HepG2 (cell line): ENCODE measurements around the gene MRI1. TPM values are rescaled to one million over a fixed set of nuclear protein-coding genes. Genes with fewer than 3 reads are reported as not detected.

ENCODE experiments used
- ATAC-seq: fragments of 200-7000 bp; cut with Tn5 transposase; 3 replicates; pipeline ENCODE4 v1.9.1; 2020; ENCODE audit warnings: mild to moderate bottlenecking, moderate library complexity
- BruUV-seq: library from RNA; stranded (reverse); fragments of 400-500 nt; replicated peaks from 2 replicates; lab custom pipeline; 2021; lab: Mats Ljungman, UMichigan
- CTCF ChIA-PET: fragments of 300-600 bp; formaldehyde crosslinking; extraction: SDS; loops from one replicate; lab custom pipeline; 2021; ENCODE audit warnings: low total read pairs, inconsistent platforms, low intra/inter-chr PET ratio; lab: Yijun Ruan, JAX
- POLR2A ChIA-PET: fragments of 350-600 bp; sonication (Branson Sonifier 250); formaldehyde crosslinking; loops from one replicate; lab custom pipeline; 2020; ENCODE audit warnings: antibody characterized with exemption, inconsistent platforms; lab: Yijun Ruan, JAX
- DNase-seq: peaks from one replicate; pipeline ENCODE4 v3.0.0-alpha.2; 2015; ENCODE audit warnings: low spot score
- FAIRE-seq: peaks from 3 replicates; lab custom pipeline; 2011; peaks lifted over from hg19 to GRCh38; lab: Jason Lieb, UNC
- H2AFZ ChIP-seq: one replicate; pipeline ENCODE4 v1.6.1; 2011; ENCODE audit warnings: low read length, inconsistent platforms
- H3K27ac ChIP-seq: fragments of 300-600 bp; 3 replicates; pipeline ENCODE4 v1.8.0; 2011; ENCODE audit warnings: mixed run types, mild to moderate bottlenecking, mixed read lengths, low read length, inconsistent platforms; ENCODE audit not compliant: insufficient read depth; ENCODE audit errors: extremely low read length
- H3K27me3 ChIP-seq, 2 experiments: fragments of 200-600 bp in 1 of 2; 2 replicates in 1 of 2; 3 replicates in 1 of 2; pipeline versions ENCODE4 v1.6.0 to v1.8.0; 2011; ENCODE audit warnings: low read length in 2 of 2, mild to moderate bottlenecking in 2 of 2, moderate library complexity in 2 of 2, inconsistent platforms in 1 of 2; ENCODE audit not compliant: insufficient read depth in 2 of 2, control insufficient read depth in 1 of 2
- H3K36me3 ChIP-seq, 2 experiments: fragments of 200-600 bp in 1 of 2; replicated peaks in 1 of 2; 2 replicates in 1 of 2; 3 replicates in 1 of 2; pipeline versions ENCODE4 v1.5.1 to v1.8.0; 2011; ENCODE audit warnings: low read length in 2 of 2, inconsistent platforms in 1 of 2; ENCODE audit not compliant: insufficient read depth in 2 of 2, control insufficient read depth in 1 of 2
- H3K4me1 ChIP-seq: 2 replicates; pipeline ENCODE4 v1.5.1; 2012; ENCODE audit warnings: low read length, inconsistent platforms; ENCODE audit not compliant: insufficient read depth
- H3K4me2 ChIP-seq: 2 replicates; pipeline ENCODE4 v1.6.0; 2011; ENCODE audit warnings: low read depth, low read length, inconsistent platforms
- H3K4me3 ChIP-seq, 3 experiments: fragments of 200-600 bp in 1 of 3; sonication (generic), shearing (Covaris generic) in 1 of 3; replicated peaks in 1 of 3; 2 replicates each; pipeline ENCODE4 v1.5.1; 2011 to 2016; ENCODE audit warnings: low read length in 3 of 3, inconsistent platforms in 2 of 3, low read depth in 2 of 3, mild to moderate bottlenecking in 2 of 3, control low read depth in 1 of 3, mixed read lengths in 1 of 3; ENCODE audit not compliant: insufficient read depth in 1 of 3
- H3K79me2 ChIP-seq: one replicate; pipeline ENCODE4 v1.6.1; 2011; ENCODE audit warnings: low read length, inconsistent platforms; ENCODE audit not compliant: insufficient read depth
- H3K9ac ChIP-seq: 2 replicates; pipeline ENCODE4 v1.6.0; 2011; ENCODE audit warnings: mild to moderate bottlenecking, low read depth, low read length, inconsistent platforms; ENCODE audit not compliant: insufficient read depth
- H3K9me3 ChIP-seq: 2 replicates; pipeline ENCODE4 v1.5.1; 2012; ENCODE audit warnings: mild to moderate bottlenecking, low read length
- H4K20me1 ChIP-seq: 2 replicates; pipeline ENCODE4 v1.6.0; 2011; ENCODE audit warnings: inconsistent platforms, mild to moderate bottlenecking, low read length, moderate library complexity; ENCODE audit not compliant: insufficient read depth
- DMAP1 ChIP-seq: IDR thresholded peaks from 2 replicates; pipeline ENCODE4 v1.6.1; 2016
- HMGXB3 ChIP-seq: sonication (generic); formaldehyde crosslinking; IDR thresholded peaks from 2 replicates; pipeline ENCODE4 v1.4.0; 2020; ENCODE audit warnings: missing genetic modification reagents, borderline replicate concordance
- HOXA9 ChIP-seq: sonication (generic); formaldehyde crosslinking; IDR thresholded peaks from 2 replicates; pipeline ENCODE4 v1.8.1; 2022; ENCODE audit warnings: missing genetic modification reagents, mild to moderate bottlenecking, moderate library complexity, borderline replicate concordance
- PRMT3 ChIP-seq: sonication (generic); formaldehyde crosslinking; IDR thresholded peaks from 2 replicates; pipeline ENCODE4 v1.8.1; 2022; ENCODE audit warnings: low read depth, mild to moderate bottlenecking, moderate library complexity, missing genetic modification reagents, borderline replicate concordance
- SIX1 ChIP-seq: sonication (generic); formaldehyde crosslinking; IDR thresholded peaks from 2 replicates; pipeline ENCODE4 v1.4.0; 2020; ENCODE audit warnings: missing genetic modification reagents, borderline replicate concordance
- ZNF557 ChIP-seq: sonication (generic); formaldehyde crosslinking; IDR thresholded peaks from 2 replicates; pipeline ENCODE4 v1.4.0; 2020; ENCODE audit warnings: missing genetic modification reagents
- ZNF577 ChIP-seq: sonication (generic); formaldehyde crosslinking; IDR thresholded peaks from 2 replicates; pipeline ENCODE4 v1.4.0; 2020; ENCODE audit warnings: mild to moderate bottlenecking, low read depth, missing genetic modification reagents, borderline replicate concordance
- ZNF704 ChIP-seq: sonication (generic); formaldehyde crosslinking; IDR thresholded peaks from 2 replicates; pipeline ENCODE4 v1.8.1; 2023; ENCODE audit warnings: mild to moderate bottlenecking, inconsistent platforms, moderate library complexity, missing genetic modification reagents, borderline replicate concordance
- ZNF792 ChIP-seq: IDR thresholded peaks from 2 replicates; pipeline ENCODE4 v1.6.1; 2016
- WGBS: methylation state at CpG from one replicate; pipeline ENCODE4 v1.1.6; 2017; ENCODE audit warnings: low lambda C conversion rate; 5-methylcytosine and 5-hydroxymethylcytosine counted together
- in situ Hi-C: cut with HindIII; loops from 2 replicates; pipeline ENCODE4 v1.10.0; 2017; ENCODE audit warnings: low pct_unique_long_range_greater_than_20kb; ENCODE audit not compliant: extremely low pct_ligation_motif_present
- intact Hi-C: fragments of 100-400 bp; cut with micrococcal nuclease; formaldehyde crosslinking; loops from one replicate; pipeline ENCODE4 v1.10.0; 2022; ENCODE audit not compliant: unreplicated experiment
- polyA plus RNA-seq, 8 experiments: library from polyadenylated mRNA; depleted of rRNA in 3 of 8; stranded (reverse) in 7 of 8; unstranded in 1 of 8; fragments of >200 nt; fragmentation: Illumina TruSeq in 4 of 8; extraction: Trizol in 4 of 8; gene quantifications; 2 replicates each; pipeline versions ENCODE4 v1.2.1 to v1.2.3, GENCODE V29; 2011 to 2016; ENCODE audit warnings: low read depth in 4 of 8, missing spikeins in 1 of 8, mixed read lengths in 1 of 8; ENCODE audit not compliant: insufficient read depth in 1 of 8
- total RNA-seq, 5 experiments: library from RNA; depleted of rRNA; stranded (reverse); fragments of >200 nt; fragmentation: Illumina TruSeq; extraction: Trizol; gene quantifications; 2 replicates each; pipeline ENCODE4 v1.2.3, GENCODE V29; 2016; ENCODE audit warnings: low read depth in 1 of 5

The MRI1 gene
- total and polyA plus RNA-seq, 2 of the 13 experiments (the other 11 are each of a cell fraction or from before 2014, with no cell fraction given), result 20.1 to 20.6 TPM

GRCh38 chr19:13821292-13821691, 57.0 kb downstream of the MRI1 start:
- Histone ChIP-seq H3K27ac (no peak overlapping the region), H4K20me1 (no peaks in the 10 kb centered on the region), H3K9ac (no peak overlapping the region), H3K79me2 (no peaks in the 10 kb centered on the region), H3K4me1 (no peaks in the 10 kb centered on the region), H3K36me3 (no peaks in the 10 kb centered on the region), H3K4me3 (no peak overlapping the region), H3K9me3 (no peaks in the 10 kb centered on the region), H2AFZ (no peak overlapping the region), H3K4me2 (no peak overlapping the region), H3K27me3 (no peaks in the 10 kb centered on the region; a peak in 1 of 5 replicates)
- POLR2A ChIA-PET, result no interaction called here
- ATAC-seq (no peak), DNase-seq (no peak), FAIRE-seq (no peak)
- WGBS, result 87% methylated on average over 2 of the region's 2 CpGs
- intact Hi-C loops (no loop called here), in situ Hi-C loops (no loop called here)
- CTCF ChIA-PET, result no interaction called here
- no TSS peak for BruUV-seq
- TF ChIP-seq ZNF557 (CRISPR knock-in tag) (no peak), PRMT3 (CRISPR knock-in tag) (no peak), DMAP1 (no peak), SIX1 (CRISPR knock-in tag) (no peak), HMGXB3 (no peak), ZNF704 (CRISPR knock-in tag) (no peak), ZNF577 (CRISPR knock-in tag) (no peak), ZNF792 (CRISPR knock-in tag) (no peak), HOXA9 (no peak)
